Gastrocnemius medialis (tissue), 4 donors: ENCODE results near the gene RAB3D. TPM values are rescaled to one million over a fixed set of nuclear protein-coding genes. Genes with fewer than 3 reads are reported as not detected.

Experiments used
- ATAC-seq, 2 donors: fragments of 150-250 bp; one replicate each; pipeline ENCODE4 v1.9.1; 2016
- DNase-seq, 2 donors: peaks; one replicate each; pipeline ENCODE4 v3.0.0-alpha.2; 2019
- H3K27ac ChIP-seq, 4 donors: fragments of 200-600 bp; sonication (generic); 1 replicate in 1 of 4; 2 replicates in 3 of 4; pipeline ENCODE4 v1.5.1; 2016 to 2018; ENCODE audit warnings: mild to moderate bottlenecking in 2 of 4, moderate library complexity in 1 of 4
- H3K27me3 ChIP-seq, 3 donors: fragments of 200-600 bp; sonication (generic) in 2 of 3; 1 replicate in 1 of 3; 2 replicates in 2 of 3; pipeline versions ENCODE4 v1.5.1 to v1.6.0; 2016 to 2019; ENCODE audit warnings: mild to moderate bottlenecking in 1 of 3, moderate library complexity in 1 of 3
- H3K36me3 ChIP-seq, 2 donors: fragments of 200-600 bp; sonication (generic) in 1 of 2; one replicate each; pipeline ENCODE4 v1.5.1; 2017 to 2018
- H3K4me1 ChIP-seq, 2 donors: fragments of 200-600 bp; sonication (generic) in 1 of 2; one replicate each; pipeline ENCODE4 v1.5.1; 2016 to 2017; ENCODE audit warnings: mild to moderate bottlenecking in 2 of 2
- H3K4me3 ChIP-seq, 4 donors: fragments of 200-600 bp; sonication (generic) in 3 of 4; 1 replicate in 1 of 4; 2 replicates in 3 of 4; pipeline ENCODE4 v1.5.1; 2016 to 2019; ENCODE audit warnings: mild to moderate bottlenecking in 2 of 4
- H3K9me3 ChIP-seq, 3 donors: fragments of 200-600 bp; sonication (generic) in 2 of 3; 1 replicate in 1 of 3; 2 replicates in 2 of 3; pipeline ENCODE4 v1.5.1; 2016 to 2019
- POLR2A ChIP-seq, 2 donors: fragments of 450-650 bp; IDR thresholded peaks; one replicate each; pipeline ENCODE4 v1.6.1; 2017; ENCODE audit warnings: antibody characterized with exemption in 2 of 2, mild to moderate bottlenecking in 2 of 2, moderate library complexity in 2 of 2
- in situ Hi-C, 4 donors: fragments of 200-750 bp; cut with MboI; loops; one replicate each; pipeline versions ENCODE4 v1.15.0 to v1.8.0; 2017; ENCODE audit warnings: low sequenced_read_pairs in 4 of 4
- intact Hi-C: fragments of 100-400 bp; cut with DNase I; formaldehyde crosslinking; loops from one replicate; pipeline ENCODE4 v1.15.1; 2023; ENCODE audit warnings: low total_unique reads
- total RNA-seq, 4 donors: library from RNA; depleted of rRNA; stranded (reverse); fragments of >200 nt; gene quantifications; one replicate each; pipeline versions ENCODE4 v1.1.0 to v1.2.3, GENCODE V29; 2016
- TF ChIP-seq, protein P1 (sequence below), 5 experiments: fragments of 450-650 bp in 3 of 5; fragments of 200-600 bp in 2 of 5; sonication (generic) in 2 of 5; IDR thresholded peaks in 4 of 5; conservative IDR thresholded peaks in 1 of 5; 1 replicate in 4 of 5; 2 replicates in 1 of 5; pipeline ENCODE4 v1.5.1; 2016 to 2019; ENCODE audit warnings: antibody characterized with exemption in 5 of 5, mild to moderate bottlenecking in 3 of 5, moderate library complexity in 3 of 5

Gene RAB3D
- total RNA-seq, 4 donors from 2014 or later, result 1.5 to 3.9 (median 2.4) TPM

DNA sequence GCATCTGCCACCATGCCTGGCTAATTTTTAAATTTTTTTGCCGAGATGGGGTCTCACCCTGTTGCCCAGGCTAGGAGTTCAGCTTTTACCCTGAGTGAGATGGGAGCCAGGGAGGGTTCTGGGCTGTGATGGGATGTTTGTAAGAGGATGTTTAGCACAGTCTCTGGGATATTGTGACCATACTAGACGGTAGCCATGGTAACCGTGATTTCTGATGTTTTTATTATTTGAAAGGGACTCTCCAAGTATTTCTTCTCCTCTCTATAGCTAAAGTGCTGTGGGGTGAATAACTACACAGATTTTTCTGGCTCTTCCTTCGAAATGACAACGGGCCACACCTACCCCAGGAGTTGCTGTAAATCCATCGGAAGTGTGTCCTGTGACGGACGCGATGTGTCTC, 33.1 kb downstream of the RAB3D start:
- Histone ChIP-seq H3K27ac (no peak overlapping the region), H3K36me3 (no peaks in the 10 kb centered on the region), H3K4me3 (no peak overlapping the region), H3K4me1 (no peaks in the 10 kb centered on the region), H3K27me3 (peaks cover 0 to 3% (median 3%) of the 10 kb centered on the region in 3 donors), H3K9me3 (no peaks in the 10 kb centered on the region)
- ATAC-seq (no peak), DNase-seq (no peak)
- intact Hi-C loops, result no loop called here
- no peak for TF ChIP-seq POLR2A (IDR thresholded peaks at IDR 0.05)
- TF ChIP-seq, protein P1, sequence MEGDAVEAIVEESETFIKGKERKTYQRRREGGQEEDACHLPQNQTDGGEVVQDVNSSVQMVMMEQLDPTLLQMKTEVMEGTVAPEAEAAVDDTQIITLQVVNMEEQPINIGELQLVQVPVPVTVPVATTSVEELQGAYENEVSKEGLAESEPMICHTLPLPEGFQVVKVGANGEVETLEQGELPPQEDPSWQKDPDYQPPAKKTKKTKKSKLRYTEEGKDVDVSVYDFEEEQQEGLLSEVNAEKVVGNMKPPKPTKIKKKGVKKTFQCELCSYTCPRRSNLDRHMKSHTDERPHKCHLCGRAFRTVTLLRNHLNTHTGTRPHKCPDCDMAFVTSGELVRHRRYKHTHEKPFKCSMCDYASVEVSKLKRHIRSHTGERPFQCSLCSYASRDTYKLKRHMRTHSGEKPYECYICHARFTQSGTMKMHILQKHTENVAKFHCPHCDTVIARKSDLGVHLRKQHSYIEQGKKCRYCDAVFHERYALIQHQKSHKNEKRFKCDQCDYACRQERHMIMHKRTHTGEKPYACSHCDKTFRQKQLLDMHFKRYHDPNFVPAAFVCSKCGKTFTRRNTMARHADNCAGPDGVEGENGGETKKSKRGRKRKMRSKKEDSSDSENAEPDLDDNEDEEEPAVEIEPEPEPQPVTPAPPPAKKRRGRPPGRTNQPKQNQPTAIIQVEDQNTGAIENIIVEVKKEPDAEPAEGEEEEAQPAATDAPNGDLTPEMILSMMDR (IDR thresholded peaks at IDR 0.05 in 4 of 5, conservative IDR thresholded peaks at IDR 0.05 in 1 of 5), result no peak
- in situ Hi-C loops, result no loop called here

DNA sequence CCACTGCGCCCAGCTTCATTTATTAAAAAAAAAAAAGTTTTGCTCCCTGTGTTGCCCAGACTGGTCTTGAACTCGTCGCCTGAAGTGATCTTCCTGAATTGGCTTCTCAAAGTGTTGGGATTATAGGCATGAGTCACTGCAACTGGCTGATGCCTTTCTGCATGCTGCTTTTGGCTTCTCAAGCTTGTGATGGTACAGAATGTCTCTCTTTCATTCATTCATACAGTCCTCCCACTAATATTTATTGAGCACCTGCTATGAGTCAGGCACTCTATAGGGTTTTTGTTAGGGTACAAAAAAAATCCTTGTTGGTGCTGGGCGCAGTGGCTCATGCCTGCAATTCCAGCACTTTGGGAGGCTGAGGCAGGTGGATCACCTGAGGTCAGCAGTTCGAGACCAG, 34.5 kb downstream of the RAB3D start:
- in situ Hi-C loops, result no loop called here
- DNase-seq, result no peak

DNA sequence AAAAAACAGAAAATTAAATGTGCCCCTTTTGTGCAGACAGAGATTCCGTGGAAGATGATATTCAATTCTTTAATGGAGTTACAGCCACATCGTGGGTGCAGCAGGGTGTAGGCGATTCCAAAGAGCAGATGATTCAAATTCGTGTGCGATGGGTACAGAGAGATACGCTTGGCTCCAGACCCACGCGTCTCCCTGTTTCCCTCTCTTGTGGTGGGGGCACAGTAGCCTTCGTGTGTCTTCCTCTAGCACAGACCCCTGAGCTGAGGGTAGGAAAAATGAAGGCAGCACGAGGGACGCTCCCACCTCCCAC, 38.7 kb downstream of the RAB3D start:
- DNase-seq (no peak), ATAC-seq (no peak)
- no peaks in the 10 kb centered on the region for H3K4me1 ChIP-seq
- no peaks in the 10 kb centered on the region for H3K9me3 ChIP-seq
- intact Hi-C loops, result no loop called here
- no peak for TF ChIP-seq POLR2A (IDR thresholded peaks at IDR 0.05)
- TF ChIP-seq, protein P1 (IDR thresholded peaks at IDR 0.05 in 4 of 5, conservative IDR thresholded peaks at IDR 0.05 in 1 of 5), result no peak
- in situ Hi-C loops, result no loop called here
- H3K4me3 ChIP-seq, result no peak overlapping the region
- H3K36me3 ChIP-seq, result no peaks in the 10 kb centered on the region
- peaks cover 0 to 3% (median 3%) of the 10 kb centered on the region in 3 donors for H3K27me3 ChIP-seq
- no peak overlapping the region for H3K27ac ChIP-seq

More for the DNA sequence above, 34.5 kb downstream of the RAB3D start:
- no peaks in the 10 kb centered on the region for H3K36me3 ChIP-seq
- H3K4me1 ChIP-seq, result no peaks in the 10 kb centered on the region
- peaks cover 0 to 3% (median 3%) of the 10 kb centered on the region in 3 donors for H3K27me3 ChIP-seq
- intact Hi-C loops, result no loop called here
- no peaks in the 10 kb centered on the region for H3K9me3 ChIP-seq
- no peak for TF ChIP-seq POLR2A (IDR thresholded peaks at IDR 0.05)
- TF ChIP-seq, protein P1 (IDR thresholded peaks at IDR 0.05 in 4 of 5, conservative IDR thresholded peaks at IDR 0.05 in 1 of 5), result no peak
- no peak overlapping the region for H3K27ac ChIP-seq
- H3K4me3 ChIP-seq, result no peak overlapping the region
- ATAC-seq, result no peak

DNA sequence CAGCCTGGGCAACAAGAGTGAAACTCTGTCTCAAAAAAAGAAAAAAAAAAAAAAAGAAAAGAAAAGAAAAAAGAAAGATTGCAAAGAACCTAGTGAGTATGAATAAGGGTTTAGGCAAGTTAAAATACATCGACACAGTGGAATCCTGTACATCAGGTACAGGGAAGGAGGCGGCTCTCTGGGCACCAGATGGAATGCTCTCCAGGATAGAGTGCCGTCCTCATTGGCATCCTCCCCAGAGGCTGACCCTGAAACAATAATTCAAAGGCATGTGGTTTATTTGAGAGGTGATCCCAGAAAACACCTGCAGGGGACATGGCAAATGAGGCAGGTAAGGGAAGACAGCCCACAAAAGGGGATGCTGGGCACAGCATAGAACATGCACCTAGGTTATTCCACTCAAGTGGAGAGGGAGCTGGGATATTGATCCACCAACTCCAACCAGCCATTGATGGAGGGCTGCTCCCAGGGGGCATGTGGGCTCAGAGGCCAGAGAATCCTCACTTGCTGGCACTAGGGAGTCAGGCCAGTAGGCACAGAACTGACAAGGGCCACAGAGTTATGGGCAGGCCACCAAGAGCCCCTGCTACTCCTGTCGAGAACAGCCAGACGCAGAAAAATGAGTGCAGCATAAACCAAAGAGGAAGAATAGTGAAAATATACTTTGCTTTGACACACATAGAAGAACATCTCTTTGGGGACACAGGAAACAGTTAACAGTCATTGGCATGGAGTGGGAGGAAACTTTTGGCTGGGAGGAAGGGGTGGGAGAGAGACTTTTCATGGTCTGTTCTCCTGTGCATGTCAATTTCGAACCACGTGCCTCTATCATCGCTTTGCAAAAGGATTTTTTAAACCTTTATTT, 39.3 kb downstream of the RAB3D start:
- no peak overlapping the region for H3K27ac ChIP-seq
- H3K4me1 ChIP-seq, result no peaks in the 10 kb centered on the region
- H3K27me3 ChIP-seq, result peaks cover 0 to 3% (median 3%) of the 10 kb centered on the region in 3 donors
- no peak for TF ChIP-seq POLR2A (IDR thresholded peaks at IDR 0.05)
- TF ChIP-seq, protein P1 (IDR thresholded peaks at IDR 0.05 in 4 of 5, conservative IDR thresholded peaks at IDR 0.05 in 1 of 5), result no peak
- intact Hi-C loops (loop anchor here (5.0 to 10.0 kb wide), 2 partner anchors 75 to 147 kb away; partner anchors contain the start of gene SWSAP1), in situ Hi-C loops (no loop called here)
- H3K4me3 ChIP-seq, result no peak overlapping the region
- DNase-seq (no peak), ATAC-seq (no peak)
- no peaks in the 10 kb centered on the region for H3K36me3 ChIP-seq
- H3K9me3 ChIP-seq, result no peaks in the 10 kb centered on the region
